H9 (cell line): ENCODE results near the gene TUG1. TPM values are rescaled to one million over a fixed set of nuclear protein-coding genes. Genes with fewer than 3 reads are reported as not detected.

Experiments
- DNase-seq: peaks from one replicate; pipeline ENCODE4 v3.0.0-alpha.2; 2017
- H2AFZ ChIP-seq: one replicate; pipeline ENCODE4 v1.6.1; 2013; ENCODE audit warnings: mild to moderate bottlenecking, low read length, control low read depth, moderate library complexity
- H2AK5ac ChIP-seq: 2 replicates; pipeline ENCODE4 v1.6.1; 2013; ENCODE audit warnings: low read length, control low read depth, mixed read lengths; ENCODE audit not compliant: insufficient read length
- H2BK120ac ChIP-seq: one replicate; pipeline ENCODE4 v1.6.1; 2013; ENCODE audit warnings: low read depth, mild to moderate bottlenecking, low read length, control low read depth, inconsistent platforms; ENCODE audit not compliant: poor library complexity, severe bottlenecking
- H2BK12ac ChIP-seq: 2 replicates; pipeline ENCODE4 v1.6.1; 2013; ENCODE audit warnings: low read length, control low read depth, mixed read lengths, low read depth; ENCODE audit not compliant: insufficient read length
- H2BK15ac ChIP-seq: 2 replicates; pipeline ENCODE4 v1.6.1; 2013; ENCODE audit warnings: low read depth, low read length, control low read depth
- H2BK20ac ChIP-seq: one replicate; pipeline ENCODE4 v1.6.1; 2013; ENCODE audit warnings: low read depth, mild to moderate bottlenecking, low read length, control low read depth, inconsistent platforms; ENCODE audit not compliant: poor library complexity, severe bottlenecking
- H2BK5ac ChIP-seq: 2 replicates; pipeline ENCODE4 v1.6.1; 2013; ENCODE audit warnings: low read length, control low read depth, mixed read lengths; ENCODE audit not compliant: insufficient read length
- H3K14ac ChIP-seq: 2 replicates; pipeline ENCODE4 v1.6.1; 2013; ENCODE audit warnings: low read length, control low read depth; ENCODE audit not compliant: insufficient read depth
- H3K18ac ChIP-seq: 2 replicates; pipeline ENCODE4 v1.6.1; 2013; ENCODE audit warnings: low read depth, mild to moderate bottlenecking, mixed read lengths, low read length, control low read depth; ENCODE audit not compliant: insufficient read length
- H3K23ac ChIP-seq: 2 replicates; pipeline ENCODE4 v1.6.1; 2013; ENCODE audit warnings: low read length, control low read depth, mixed read lengths, low read depth; ENCODE audit not compliant: insufficient read length
- H3K23me2 ChIP-seq: 2 replicates; pipeline ENCODE4 v1.6.1; 2013; ENCODE audit warnings: low read depth, mild to moderate bottlenecking, mixed read lengths, low read length, control low read depth; ENCODE audit not compliant: insufficient read length, poor library complexity, severe bottlenecking
- H3K27ac ChIP-seq: 2 replicates; pipeline ENCODE4 v1.5.1; 2013; ENCODE audit warnings: low read length, control low read depth, mixed read lengths, low read depth; ENCODE audit not compliant: insufficient read length
- H3K27me3 ChIP-seq: 2 replicates; pipeline ENCODE4 v1.6.1; 2013; ENCODE audit warnings: low read length, control low read depth, inconsistent platforms; ENCODE audit not compliant: insufficient read depth
- H3K4ac ChIP-seq: 2 replicates; pipeline ENCODE4 v1.6.1; 2013; ENCODE audit warnings: low read depth, mild to moderate bottlenecking, control low read depth, inconsistent platforms, low read length, moderate library complexity
- H3K4me1 ChIP-seq: 2 replicates; pipeline ENCODE4 v1.6.1; 2013; ENCODE audit warnings: low read length, control low read depth, inconsistent platforms; ENCODE audit not compliant: insufficient read depth
- H3K4me2 ChIP-seq: 2 replicates; pipeline ENCODE4 v1.6.1; 2013; ENCODE audit warnings: low read length, control low read depth, mixed read lengths; ENCODE audit not compliant: insufficient read length, insufficient read depth
- H3K56ac ChIP-seq: 2 replicates; pipeline ENCODE4 v1.6.1; 2013; ENCODE audit warnings: low read depth, mild to moderate bottlenecking, mixed read lengths, low read length, control low read depth; ENCODE audit not compliant: insufficient read length
- H3K79me1 ChIP-seq: 2 replicates; pipeline ENCODE4 v1.6.1; 2013; ENCODE audit warnings: low read depth, mild to moderate bottlenecking, moderate library complexity, low read length, control low read depth, inconsistent platforms; ENCODE audit not compliant: insufficient read depth, poor library complexity, severe bottlenecking
- H3K79me2 ChIP-seq: 2 replicates; pipeline ENCODE4 v1.6.1; 2013; ENCODE audit warnings: low read length, control low read depth, inconsistent platforms; ENCODE audit not compliant: insufficient read depth
- H3K9ac ChIP-seq: 2 replicates; pipeline ENCODE4 v1.6.1; 2013; ENCODE audit warnings: low read length, control low read depth, mixed read lengths; ENCODE audit not compliant: insufficient read length; ENCODE audit errors: extremely low read depth
- H3K9me3 ChIP-seq: one replicate; pipeline ENCODE4 v1.6.1; 2013; ENCODE audit warnings: low read depth, low read length, inconsistent platforms; ENCODE audit not compliant: control insufficient read depth
- H3T11ph ChIP-seq: one replicate; pipeline ENCODE4 v1.6.1; 2013; ENCODE audit warnings: mild to moderate bottlenecking, low read length, control low read depth, inconsistent platforms
- H4K20me1 ChIP-seq: one replicate; pipeline ENCODE4 v1.6.1; 2013; ENCODE audit not compliant: control insufficient read depth, insufficient read length, insufficient read depth
- H4K5ac ChIP-seq: 2 replicates; pipeline ENCODE4 v1.6.1; 2013; ENCODE audit warnings: low read depth, mild to moderate bottlenecking, mixed read lengths, low read length, control low read depth; ENCODE audit not compliant: insufficient read length
- H4K8ac ChIP-seq: replicated peaks from 2 replicates; pipeline ENCODE4 v1.6.1; 2013; ENCODE audit warnings: low read length, control low read depth, mixed read lengths, low read depth; ENCODE audit not compliant: insufficient read length
- H4K91ac ChIP-seq: 2 replicates; pipeline ENCODE4 v1.6.1; 2013; ENCODE audit warnings: low read depth, mild to moderate bottlenecking, moderate library complexity, mixed read lengths, low read length, control low read depth; ENCODE audit not compliant: insufficient read length
- H3K27ac Mint-ChIP-seq, 3 experiments: 2 replicates in 2 of 3; 3 replicates in 1 of 3; pipeline ENCODE4 v1.8.0; 2020 to 2021; ENCODE audit warnings: mixed read lengths in 3 of 3, mild to moderate bottlenecking in 1 of 3, moderate library complexity in 1 of 3
- H3K27me3 Mint-ChIP-seq: 2 replicates; pipeline ENCODE4 v1.8.0; 2021; ENCODE audit warnings: low read depth, mild to moderate bottlenecking, moderate library complexity, mixed read lengths
- H3K36me3 Mint-ChIP-seq, 3 experiments: 2 replicates in 2 of 3; 3 replicates in 1 of 3; pipeline ENCODE4 v1.8.0; 2020 to 2021; ENCODE audit warnings: low read depth in 3 of 3, mixed read lengths in 3 of 3; ENCODE audit not compliant: insufficient read depth in 1 of 3
- H3K4me1 Mint-ChIP-seq, 2 experiments: 2 replicates each; pipeline ENCODE4 v1.8.0; 2020; ENCODE audit warnings: mixed read lengths in 2 of 2
- H3K4me3 Mint-ChIP-seq, 2 experiments: 2 replicates in 1 of 2; 3 replicates in 1 of 2; pipeline ENCODE4 v1.8.0; 2020 to 2021; ENCODE audit warnings: mild to moderate bottlenecking in 2 of 2, mixed read lengths in 2 of 2, moderate library complexity in 1 of 2
- H3K9me3 Mint-ChIP-seq, 2 experiments: 2 replicates in 1 of 2; 3 replicates in 1 of 2; pipeline ENCODE4 v1.8.0; 2020; ENCODE audit warnings: mild to moderate bottlenecking in 2 of 2, mixed read lengths in 2 of 2, moderate library complexity in 1 of 2
- CTCF ChIP-seq: fragments of 200-600 bp; sonication (generic); conservative IDR thresholded peaks from 3 replicates; pipeline ENCODE4 v1.8.0; 2021; ENCODE audit warnings: antibody characterized with exemption, mild to moderate bottlenecking
- total RNA-seq: library from RNA; stranded (reverse); gene quantifications from 2 replicates; pipeline ENCODE4 v1.2.1, GENCODE V29; 2021

TUG1 gene
- total RNA-seq, 1 experiment from 2014 or later: 99.6 TPM

GRCh38 chr22:31005535-31005934 is 36.5 kb downstream of the TUG1 start:
- Histone ChIP-seq H3K23ac (no peak overlapping the region), H3K18ac (no peak overlapping the region), H3K79me2 (no peaks in the 10 kb centered on the region), H3K4me1 (peaks cover 2% of the 10 kb centered on the region; the same call in 1 of the 2 replicates), H3K4me2 (no peak overlapping the region), H3K27me3 (no peaks in the 10 kb centered on the region), H3K23me2 (no peaks in the 10 kb centered on the region), H3K9me3 (no peaks in the 10 kb centered on the region), H2BK120ac (no peak overlapping the region), H3K14ac (no peak overlapping the region), H3K79me1 (no peaks in the 10 kb centered on the region), H3T11ph (no peak overlapping the region), H3K4ac (no peak overlapping the region), H3K56ac (no peak overlapping the region), H4K5ac (no peak overlapping the region), H2BK20ac (no peak overlapping the region), H2BK5ac (no peak overlapping the region), H2AFZ (no peak overlapping the region), H2AK5ac (no peak overlapping the region), H4K20me1 (no peaks in the 10 kb centered on the region), H4K91ac (no peak overlapping the region), H3K9ac (no peak overlapping the region), H2BK15ac (no peak overlapping the region), H2BK12ac (no peak overlapping the region), H3K27ac (no peak overlapping the region), H4K8ac (no peak overlapping the region)
- no peak for TF ChIP-seq CTCF
- Mint-ChIP-seq H3K36me3 (peaks cover 0 to 4% (median 3%) of the 10 kb centered on the region in 3 experiments; a peak in 3 of 7 replicates), H3K9me3 (peaks cover 21 to 32% of the 10 kb centered on the region in 2 experiments), H3K4me3 (no peak overlapping the region), H3K4me1 (peaks cover 3 to 4% of the 10 kb centered on the region in 2 experiments; a peak in 3 of 4 replicates), H3K27me3 (peaks cover 14% of the 10 kb centered on the region), H3K27ac (no peak overlapping the region)
- no peak for DNase-seq
